Omental fat pad (tissue), 4 donors: ENCODE results near the gene WFDC8. TPM values are rescaled to one million over a fixed set of nuclear protein-coding genes. Genes with fewer than 3 reads are reported as not detected.

ENCODE experiments used
- ATAC-seq: fragments of 150-250 bp; one replicate; pipeline ENCODE4 v1.9.1; 2016; ENCODE audit warnings: mild to moderate bottlenecking, moderate library complexity; ENCODE audit not compliant: low FRiP score
- DNase-seq: peaks from one replicate; pipeline ENCODE4 v3.0.0-alpha.2; 2019; ENCODE audit warnings: low spot score
- CTCF ChIP-seq, 3 donors: fragments of 450-650 bp; IDR thresholded peaks; one replicate each; pipeline ENCODE4 v1.5.1; 2016 to 2017; ENCODE audit warnings: antibody characterized with exemption in 3 of 3, mild to moderate bottlenecking in 3 of 3, moderate library complexity in 2 of 3
- small RNA-seq: library from RNA; depleted of rRNA; stranded (forward); fragments of <200 nt; gene quantifications from one replicate; pipeline ENCODE3, GENCODE V24; 2016
- total RNA-seq, 4 donors: library from RNA; depleted of rRNA; stranded (reverse); fragments of >200 nt; gene quantifications; one replicate each; pipeline ENCODE4 v1.1.0, GENCODE V29; 2016

The WFDC8 gene
- total RNA-seq, 4 donors from 2014 or later: not detected

- DNase-seq (no peak), ATAC-seq (no peak)
- TF ChIP-seq CTCF (IDR thresholded peaks at IDR 0.05): no peak
These were observed 76.5 kb downstream of the WFDC8 start for GRCh38 chr20:45502561-45502960.

Small RNAs within 50 kb of the gene (small RNA-seq; reads per million reads assigned to genes)
- gene AL031663.1 (not detected), gene HSPD1P21 (not detected), gene RNA5SP485 (not detected)

Other genes starting within 250 kb of the WFDC8 start
- gene SDC4, start 230.9 kb downstream of the WFDC8 start, total RNA-seq: 100 to 1,000 TPM in 2 of 4 donors, 10 to 100 TPM in 2; 31.4 to 279 (median 103) TPM
- gene SYS1, start 216.1 kb downstream of the WFDC8 start, total RNA-seq: 10 to 100 TPM; 26.6 to 55.0 (median 51.3) TPM
- gene TP53TG5, start 201.0 kb downstream of the WFDC8 start, total RNA-seq: under 1 TPM in 1 of 4 donors, not detected in 3; 0.47 TPM
- gene DBNDD2, start 171.0 kb downstream of the WFDC8 start, total RNA-seq: 10 to 100 TPM; 20.7 to 45.7 (median 27.9) TPM
- gene PIGT, start 163.1 kb downstream of the WFDC8 start, total RNA-seq: 10 to 100 TPM; 76.4 to 87.3 (median 83.5) TPM
- gene WFDC2, start 109.5 kb downstream of the WFDC8 start, total RNA-seq: 1 to 10 TPM; 3.0 to 8.4 (median 7.0) TPM
- gene SPINT3, start 63.7 kb downstream of the WFDC8 start, total RNA-seq: not detected
- gene WFDC6, start 39.8 kb downstream of the WFDC8 start, total RNA-seq: not detected
- not detected for gene EPPIN, start 31.9 kb downstream of the WFDC8 start, total RNA-seq
- not detected for gene WFDC10A, start 50.5 kb upstream of the WFDC8 start, total RNA-seq
- gene WFDC9, start 52.0 kb upstream of the WFDC8 start, total RNA-seq: not detected
- not detected for gene WFDC11, start 91.0 kb upstream of the WFDC8 start, total RNA-seq
- gene WFDC13, start 122.8 kb upstream of the WFDC8 start, total RNA-seq: not detected
- under 1 TPM in 1 of 4 donors, not detected in 3; 0.93 TPM for gene WFDC10B, start 125.7 kb upstream of the WFDC8 start, total RNA-seq
- gene SPINT4, start 143.1 kb upstream of the WFDC8 start, total RNA-seq: not detected
- gene WFDC3, start 212.6 kb upstream of the WFDC8 start, total RNA-seq: 1 to 10 TPM in 1 of 4 donors, not detected in 3; 1.6 TPM
- 10 to 100 TPM; 12.7 to 38.6 (median 18.1) TPM for gene DNTTIP1, start 212.7 kb upstream of the WFDC8 start, total RNA-seq
- gene UBE2C, start 233.4 kb upstream of the WFDC8 start, total RNA-seq: 10 to 100 TPM in 1 of 4 donors, 1 to 10 TPM in 1, not detected in 2; 1.4 to 10.1 TPM
- gene TNNC2, start 248.0 kb upstream of the WFDC8 start, total RNA-seq: 1 to 10 TPM in 3 of 4 donors, not detected in 1; 1.2 to 2.2 (median 1.5) TPM